HG02642 (cell line): Measurements from ENCODE around the gene APBB2.
A peak's percentile ranks its signal among the peaks of the same experiment; 100 is the strongest.

Source experiments
- ATAC-seq: cut with Tn5 transposase; IDR thresholded peaks from one replicate; pipeline ENCODE4 v1.9.1; 2021; ENCODE audit warnings: mild to moderate bottlenecking; ENCODE audit not compliant: unreplicated experiment, poor library complexity

APBB2 gene

GRCh38 chr4:40881851-40882250, 332.5 kb downstream of the APBB2 start:
- no peak for ATAC-seq

- no peak for ATAC-seq
These were observed 333.2 kb downstream of the APBB2 start for GRCh38 chr4:40881096-40881495.

- ATAC-seq: no peak
These were observed 335.7 kb downstream of the APBB2 start for GRCh38 chr4:40878548-40879055.

- no peak for ATAC-seq
These were observed 337.3 kb downstream of the APBB2 start for GRCh38 chr4:40877081-40877480.

- ATAC-seq: no peak
These were observed 338.7 kb downstream of the APBB2 start for GRCh38 chr4:40875507-40876150.

GRCh38 chr4:40874901-40875300, 339.4 kb downstream of the APBB2 start:
- no peak for ATAC-seq

- ATAC-seq: no peak
These were observed 340.0 kb downstream of the APBB2 start for GRCh38 chr4:40874331-40874730.

- ATAC-seq: no peak
These were observed 342.6 kb downstream of the APBB2 start for GRCh38 chr4:40871695-40872250.

GRCh38 chr4:40870150-40870549, 344.2 kb downstream of the APBB2 start:
- ATAC-seq: no peak

GRCh38 chr4:40865696-40866095, 348.6 kb downstream of the APBB2 start:
- ATAC-seq: no peak

GRCh38 chr4:40864531-40864930, 349.8 kb downstream of the APBB2 start:
- ATAC-seq: no peak

- ATAC-seq: no peak
These were observed 355.4 kb downstream of the APBB2 start for GRCh38 chr4:40858962-40859361.

- no peak for ATAC-seq
These were observed 356.4 kb downstream of the APBB2 start for GRCh38 chr4:40857956-40858355.

- ATAC-seq: peak; percentile 92
These were observed 357.4 kb downstream of the APBB2 start for GRCh38 chr4:40856840-40857362.

- ATAC-seq: no peak
These were observed 358.0 kb downstream of the APBB2 start for GRCh38 chr4:40856277-40856839.

GRCh38 chr4:40850496-40850895, 363.8 kb downstream of the APBB2 start:
- ATAC-seq: no peak

- no peak for ATAC-seq
These were observed 365.4 kb downstream of the APBB2 start for GRCh38 chr4:40848940-40849339.

GRCh38 chr4:40848251-40848650, 366.1 kb downstream of the APBB2 start:
- no peak for ATAC-seq

- ATAC-seq: no peak
These were observed 367.8 kb downstream of the APBB2 start for GRCh38 chr4:40846532-40846931.

- no peak for ATAC-seq
These were observed 369.0 kb downstream of the APBB2 start for GRCh38 chr4:40845154-40845835.

GRCh38 chr4:40844261-40844660, 370.1 kb downstream of the APBB2 start:
- no peak for ATAC-seq
